K562 (cell line): Measurements from ENCODE around the gene ST3GAL3.

Source experiments
- CREB1 ChIP-seq, 2 experiments: sonication (generic) in 1 of 2; formaldehyde crosslinking in 1 of 2; IDR thresholded peaks; 2 replicates each; pipeline versions ENCODE4 v1.6.1 to v1.8.0; 2012 to 2022; ENCODE audit warnings: inconsistent platforms in 1 of 2, mild to moderate bottlenecking in 1 of 2, missing genetic modification reagents in 1 of 2, moderate library complexity in 1 of 2
- EZH2 ChIP-seq: IDR thresholded peaks from 2 replicates; pipeline ENCODE4 v1.6.1; 2012; ENCODE audit warnings: low read depth, mild to moderate bottlenecking, inconsistent platforms, low read length, borderline replicate concordance
- MAFG ChIP-seq: fragments of 450-650 bp; conservative IDR thresholded peaks from 2 replicates; pipeline ENCODE4 v1.6.1; 2016; ENCODE audit warnings: missing genetic modification characterization, missing compliant biosample characterization
- TF ChIP-seq, protein P1 (sequence below): sonication (generic); formaldehyde crosslinking; IDR thresholded peaks from 2 replicates; pipeline ENCODE4 v1.8.0; 2022; ENCODE audit warnings: mild to moderate bottlenecking, missing genetic modification reagents

DNA sequence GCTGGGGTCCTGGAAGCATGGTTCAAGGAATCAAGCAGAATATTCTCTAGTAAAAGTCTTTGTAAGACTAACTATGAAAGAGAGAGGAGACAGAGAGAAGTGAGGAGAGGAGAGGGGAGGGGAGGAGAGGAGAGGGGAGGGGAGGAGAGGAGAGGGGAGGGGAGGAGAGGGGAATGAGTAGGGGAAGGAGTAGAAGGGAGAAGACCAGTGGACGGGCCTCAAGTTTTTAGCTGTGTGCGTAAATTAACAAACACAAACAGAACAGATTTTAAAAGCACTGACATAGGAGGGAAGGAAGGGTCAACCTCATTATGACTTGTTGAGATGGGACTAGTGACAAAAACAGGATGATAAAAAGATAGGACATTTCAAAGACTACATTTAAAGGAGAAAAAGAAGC lies 62.8 kb downstream of the ST3GAL3 start:
- TF ChIP-seq, protein P1, sequence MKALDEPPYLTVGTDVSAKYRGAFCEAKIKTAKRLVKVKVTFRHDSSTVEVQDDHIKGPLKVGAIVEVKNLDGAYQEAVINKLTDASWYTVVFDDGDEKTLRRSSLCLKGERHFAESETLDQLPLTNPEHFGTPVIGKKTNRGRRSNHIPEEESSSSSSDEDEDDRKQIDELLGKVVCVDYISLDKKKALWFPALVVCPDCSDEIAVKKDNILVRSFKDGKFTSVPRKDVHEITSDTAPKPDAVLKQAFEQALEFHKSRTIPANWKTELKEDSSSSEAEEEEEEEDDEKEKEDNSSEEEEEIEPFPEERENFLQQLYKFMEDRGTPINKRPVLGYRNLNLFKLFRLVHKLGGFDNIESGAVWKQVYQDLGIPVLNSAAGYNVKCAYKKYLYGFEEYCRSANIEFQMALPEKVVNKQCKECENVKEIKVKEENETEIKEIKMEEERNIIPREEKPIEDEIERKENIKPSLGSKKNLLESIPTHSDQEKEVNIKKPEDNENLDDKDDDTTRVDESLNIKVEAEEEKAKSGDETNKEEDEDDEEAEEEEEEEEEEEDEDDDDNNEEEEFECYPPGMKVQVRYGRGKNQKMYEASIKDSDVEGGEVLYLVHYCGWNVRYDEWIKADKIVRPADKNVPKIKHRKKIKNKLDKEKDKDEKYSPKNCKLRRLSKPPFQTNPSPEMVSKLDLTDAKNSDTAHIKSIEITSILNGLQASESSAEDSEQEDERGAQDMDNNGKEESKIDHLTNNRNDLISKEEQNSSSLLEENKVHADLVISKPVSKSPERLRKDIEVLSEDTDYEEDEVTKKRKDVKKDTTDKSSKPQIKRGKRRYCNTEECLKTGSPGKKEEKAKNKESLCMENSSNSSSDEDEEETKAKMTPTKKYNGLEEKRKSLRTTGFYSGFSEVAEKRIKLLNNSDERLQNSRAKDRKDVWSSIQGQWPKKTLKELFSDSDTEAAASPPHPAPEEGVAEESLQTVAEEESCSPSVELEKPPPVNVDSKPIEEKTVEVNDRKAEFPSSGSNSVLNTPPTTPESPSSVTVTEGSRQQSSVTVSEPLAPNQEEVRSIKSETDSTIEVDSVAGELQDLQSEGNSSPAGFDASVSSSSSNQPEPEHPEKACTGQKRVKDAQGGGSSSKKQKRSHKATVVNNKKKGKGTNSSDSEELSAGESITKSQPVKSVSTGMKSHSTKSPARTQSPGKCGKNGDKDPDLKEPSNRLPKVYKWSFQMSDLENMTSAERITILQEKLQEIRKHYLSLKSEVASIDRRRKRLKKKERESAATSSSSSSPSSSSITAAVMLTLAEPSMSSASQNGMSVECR (CRISPR knock-in tag): no peak
- TF ChIP-seq CREB1 (IDR thresholded peaks at IDR 0.05): no peak
- no peak for TF ChIP-seq CREB1 (CRISPR knock-in tag; IDR thresholded peaks at IDR 0.05)
- no peak for TF ChIP-seq MAFG (tag)
- no peak for TF ChIP-seq EZH2
